Endothelial cell of umbilical vein (primary cell): ENCODE results near the gene LGALS8. TPM values are rescaled to one million over a fixed set of nuclear protein-coding genes. Genes with fewer than 3 reads are reported as not detected.

ENCODE experiments used
- BruUV-seq: library from RNA; stranded (reverse); fragments of 400-500 nt; replicated peaks from 2 replicates; lab custom pipeline; 2021; lab: Mats Ljungman, UMichigan
- CTCF ChIA-PET: fragments of 300-600, 350-600 bp; sonication (Branson Sonifier 250); formaldehyde crosslinking; loops from one replicate; lab custom pipeline; 2021; ENCODE audit warnings: antibody characterized with exemption, inconsistent platforms; lab: Charles Lee
- POLR2A ChIA-PET: fragments of 300-600, 350-600 bp; sonication (Branson Sonifier 250); formaldehyde crosslinking; loops from one replicate; lab custom pipeline; 2021; ENCODE audit warnings: antibody characterized with exemption, inconsistent platforms; lab: Charles Lee
- DNase-seq: peaks from one replicate; pipeline ENCODE4 v3.0.0-alpha.2; 2011; ENCODE audit warnings: low read depth, low spot score
- FAIRE-seq: peaks from 2 replicates; lab custom pipeline; 2011; peaks lifted over from hg19 to GRCh38; lab: Jason Lieb, UNC
- H2AFZ ChIP-seq: 2 replicates; pipeline ENCODE4 v1.6.0; 2012; ENCODE audit warnings: low read depth, low read length, control low read depth, inconsistent platforms
- H3K27ac ChIP-seq: 2 replicates; pipeline ENCODE4 v1.5.1; 2011; ENCODE audit warnings: low read depth, mild to moderate bottlenecking, control low read depth, low read length, moderate library complexity; ENCODE audit not compliant: insufficient read depth
- H3K27me3 ChIP-seq, 2 experiments: 2 replicates each; pipeline versions ENCODE4 v1.6.0 to v1.6.1; 2011; ENCODE audit warnings: low read length in 2 of 2, mixed read lengths in 1 of 2; ENCODE audit not compliant: control insufficient read depth in 2 of 2, insufficient read depth in 2 of 2
- H3K36me3 ChIP-seq, 2 experiments: 2 replicates in 1 of 2; 3 replicates in 1 of 2; pipeline ENCODE4 v1.5.1; 2011; ENCODE audit warnings: low read length in 2 of 2, mild to moderate bottlenecking in 1 of 2, moderate library complexity in 1 of 2; ENCODE audit not compliant: control insufficient read depth in 2 of 2, insufficient read depth in 2 of 2; ENCODE audit errors: extremely low read depth in 1 of 2
- H3K4me1 ChIP-seq: 3 replicates; pipeline ENCODE4 v1.5.1; 2011; ENCODE audit warnings: mild to moderate bottlenecking, low read length; ENCODE audit not compliant: control insufficient read depth, insufficient read depth; ENCODE audit errors: extremely low read depth
- H3K4me2 ChIP-seq: 2 replicates; pipeline ENCODE4 v1.6.1; 2011; ENCODE audit warnings: low read length, control low read depth, mixed read lengths; ENCODE audit not compliant: insufficient read depth
- H3K4me3 ChIP-seq, 3 experiments: fragments of 200-600 bp in 1 of 3; sonication (generic), shearing (Covaris generic) in 1 of 3; replicated peaks in 1 of 3; 2 replicates each; pipeline ENCODE4 v1.5.1; 2011 to 2016; ENCODE audit warnings: control low read depth in 3 of 3, low read length in 3 of 3, mild to moderate bottlenecking in 2 of 3, inconsistent platforms in 1 of 3, low read depth in 1 of 3, moderate library complexity in 1 of 3; ENCODE audit not compliant: insufficient read depth in 1 of 3
- H3K79me2 ChIP-seq: 2 replicates; pipeline ENCODE4 v1.6.0; 2012; ENCODE audit warnings: low read length, inconsistent platforms; ENCODE audit not compliant: control insufficient read depth, insufficient read depth
- H3K9ac ChIP-seq: replicated peaks from 2 replicates; pipeline ENCODE3; 2011; ENCODE audit warnings: low read length, control low read depth; ENCODE audit not compliant: insufficient read depth; ENCODE audit errors: extremely low read depth
- H3K9me1 ChIP-seq: replicated peaks from 3 replicates; pipeline ENCODE4 v1.6.0; 2011; ENCODE audit warnings: mild to moderate bottlenecking, low read length; ENCODE audit not compliant: control insufficient read depth, insufficient read depth; ENCODE audit errors: extremely low read depth
- H3K9me3 ChIP-seq: replicated peaks from 2 replicates; pipeline ENCODE4 v1.5.1; 2012; ENCODE audit warnings: low read length, inconsistent platforms; ENCODE audit not compliant: control insufficient read depth, insufficient read depth
- H4K20me1 ChIP-seq: replicated peaks from 2 replicates; pipeline ENCODE3; 2011; ENCODE audit warnings: mild to moderate bottlenecking, low read length; ENCODE audit not compliant: control insufficient read depth, insufficient read depth; ENCODE audit errors: extremely low read depth
- EZH2 ChIP-seq: IDR thresholded peaks from 2 replicates; pipeline ENCODE4 v1.6.1; 2012; ENCODE audit warnings: borderline replicate concordance, low read depth, mild to moderate bottlenecking, moderate library complexity, low read length, inconsistent platforms; ENCODE audit not compliant: severe bottlenecking
- FOS ChIP-seq: IDR thresholded peaks from 2 replicates; pipeline ENCODE4 v1.6.1; 2011; ENCODE audit warnings: mild to moderate bottlenecking, low read length, moderate library complexity, borderline replicate concordance; ENCODE audit not compliant: insufficient read depth
- GATA2 ChIP-seq: IDR thresholded peaks from 2 replicates; pipeline ENCODE4 v1.7.0; 2011; ENCODE audit warnings: low read depth, mild to moderate bottlenecking, moderate library complexity, mixed read lengths, low read length; ENCODE audit not compliant: insufficient read length, insufficient read depth
- JUN ChIP-seq: IDR thresholded peaks from 2 replicates; pipeline ENCODE4 v1.6.1; 2011; ENCODE audit warnings: borderline replicate concordance, low read depth; ENCODE audit not compliant: insufficient read length, insufficient read depth
- MYC ChIP-seq: IDR thresholded peaks from one replicate; pipeline ENCODE4 v1.6.1; 2011; ENCODE audit warnings: mild to moderate bottlenecking, low read depth, low read length
- POLR2A ChIP-seq: IDR thresholded peaks from 2 replicates; pipeline ENCODE4 v1.6.1; 2012; ENCODE audit warnings: low read depth, mild to moderate bottlenecking, control low read depth, low read length
- POLR2AphosphoS5 ChIP-seq: IDR thresholded peaks from 2 replicates; pipeline ENCODE4 v1.6.1; 2012; ENCODE audit warnings: low read depth, mild to moderate bottlenecking, control low read depth, low read length, moderate library complexity; ENCODE audit not compliant: insufficient read depth
- dilution Hi-C: fragments of 300-500 bp; cut with MboI; formaldehyde crosslinking; loops from one replicate; pipeline ENCODE4 v1.15.0; 2019; ENCODE audit warnings: low sequenced_read_pairs; ENCODE audit not compliant: extremely low pct_ligation_motif_present
- intact Hi-C: fragments of 100-400 bp; cut with micrococcal nuclease; formaldehyde crosslinking; loops from one replicate; pipeline ENCODE4 v1.10.0; 2022
- polyA plus RNA-seq, 4 experiments: library from polyadenylated mRNA; depleted of rRNA in 3 of 4; stranded (reverse) in 3 of 4; unstranded in 1 of 4; fragments of >200 nt; gene quantifications; 2 replicates each; pipeline versions ENCODE4 v1.2.1 to v1.2.3, GENCODE V29; 2011 to 2012; ENCODE audit warnings: missing spikeins in 1 of 4
- total RNA-seq: library from RNA; stranded (reverse); gene quantifications from 2 replicates; pipeline ENCODE4 v1.2.3, GENCODE V29; 2021
- TF ChIP-seq, protein P1 (sequence below), 2 donors: IDR thresholded peaks; 1 replicate in 1 of 2; 2 replicates in 1 of 2; pipeline ENCODE4 v1.5.1; 2011; ENCODE audit warnings: low read length in 2 of 2, mild to moderate bottlenecking in 2 of 2, moderate library complexity in 2 of 2, control low read depth in 1 of 2, inconsistent platforms in 1 of 2, low read depth in 1 of 2; ENCODE audit not compliant: insufficient read depth in 1 of 2; ENCODE audit errors: extremely low read depth in 1 of 2
- TF ChIP-seq, protein P2 (sequence below): IDR thresholded peaks from 2 replicates; pipeline ENCODE4 v1.6.1; 2011; ENCODE audit not compliant: insufficient read depth, insufficient read length

Gene LGALS8
- total and polyA plus RNA-seq, 2 donors (not counting 3 experiments of a cell fraction or from before 2014, with no cell fraction given), result 45.6 to 49.9 TPM

GRCh38 chr1:236514703-236515442 lies 8.9 kb upstream of the LGALS8 start:
- Histone ChIP-seq H3K36me3 (no peaks in the 10 kb centered on the region), H3K4me2 (no peak overlapping the region), H3K27me3 (peaks cover 0 to 5% of the 10 kb centered on the region in 2 experiments), H3K9ac (no peak overlapping the region), H3K9me1 (no peaks in the 10 kb centered on the region), H4K20me1 (no peaks in the 10 kb centered on the region), H3K79me2 (no peaks in the 10 kb centered on the region), H2AFZ (no peak overlapping the region), H3K4me1 (no peaks in the 10 kb centered on the region), H3K27ac (no peak overlapping the region), H3K9me3 (no peaks in the 10 kb centered on the region), H3K4me3 (no peak overlapping the region)
- BruUV-seq, result no TSS peak
- FAIRE-seq, result no peak
- POLR2A ChIA-PET, result no interaction called here
- TF ChIP-seq MYC (no peak), POLR2A (no peak), GATA2 (no peak), EZH2 (no peak), FOS (no peak), POLR2AphosphoS5 (no peak), JUN (no peak)
- TF ChIP-seq, protein P1, sequence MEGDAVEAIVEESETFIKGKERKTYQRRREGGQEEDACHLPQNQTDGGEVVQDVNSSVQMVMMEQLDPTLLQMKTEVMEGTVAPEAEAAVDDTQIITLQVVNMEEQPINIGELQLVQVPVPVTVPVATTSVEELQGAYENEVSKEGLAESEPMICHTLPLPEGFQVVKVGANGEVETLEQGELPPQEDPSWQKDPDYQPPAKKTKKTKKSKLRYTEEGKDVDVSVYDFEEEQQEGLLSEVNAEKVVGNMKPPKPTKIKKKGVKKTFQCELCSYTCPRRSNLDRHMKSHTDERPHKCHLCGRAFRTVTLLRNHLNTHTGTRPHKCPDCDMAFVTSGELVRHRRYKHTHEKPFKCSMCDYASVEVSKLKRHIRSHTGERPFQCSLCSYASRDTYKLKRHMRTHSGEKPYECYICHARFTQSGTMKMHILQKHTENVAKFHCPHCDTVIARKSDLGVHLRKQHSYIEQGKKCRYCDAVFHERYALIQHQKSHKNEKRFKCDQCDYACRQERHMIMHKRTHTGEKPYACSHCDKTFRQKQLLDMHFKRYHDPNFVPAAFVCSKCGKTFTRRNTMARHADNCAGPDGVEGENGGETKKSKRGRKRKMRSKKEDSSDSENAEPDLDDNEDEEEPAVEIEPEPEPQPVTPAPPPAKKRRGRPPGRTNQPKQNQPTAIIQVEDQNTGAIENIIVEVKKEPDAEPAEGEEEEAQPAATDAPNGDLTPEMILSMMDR (IDR thresholded peaks at IDR 0.05; ENCODE audit: extremely low read depth in 1 of 2, insufficient read depth in 1 of 2, low read depth in 1 of 2, low read length in 2 of 2), result no peak
- TF ChIP-seq, protein P2, sequence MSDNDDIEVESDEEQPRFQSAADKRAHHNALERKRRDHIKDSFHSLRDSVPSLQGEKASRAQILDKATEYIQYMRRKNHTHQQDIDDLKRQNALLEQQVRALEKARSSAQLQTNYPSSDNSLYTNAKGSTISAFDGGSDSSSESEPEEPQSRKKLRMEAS, result no peak
- CTCF ChIA-PET, result no interaction called here
- dilution Hi-C loops, result no loop called here
- no peak for DNase-seq
- intact Hi-C loops, result loop anchor here (1.0 kb wide), 1 partner anchor 12 kb away; no protein-coding TSS in a partner anchor
